ENCODE data around the gene KCNJ15. TPM values are rescaled to one million over a fixed set of nuclear protein-coding genes. Genes with fewer than 3 reads are reported as not detected.
A peak's percentile ranks its signal among the peaks of the same experiment; 100 is the strongest.

KCNJ15 gene
- total RNA-seq, 2 donors from 2014 or later = 0.33 to 1.3 TPM

DNA sequence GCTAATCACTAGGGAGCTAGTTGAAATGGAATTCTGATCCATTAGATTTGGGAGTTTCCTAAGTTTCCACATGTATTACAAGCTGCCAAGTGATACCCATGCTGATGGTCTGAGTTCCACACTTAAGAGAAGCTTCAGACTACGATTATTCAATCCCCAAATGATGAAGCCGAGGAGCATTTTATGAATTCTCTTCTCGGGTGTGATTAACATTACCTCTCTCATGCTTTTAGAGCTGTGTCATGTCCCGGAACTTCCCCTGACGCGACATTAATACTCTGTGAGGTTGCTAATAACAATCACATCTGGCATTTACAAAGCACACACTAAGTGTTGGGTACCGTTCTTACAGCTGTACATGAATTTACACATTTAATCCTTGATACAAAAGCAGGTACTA lies 63.0 kb downstream of the KCNJ15 start:
- DNase-seq (ENCODE audit: low spot score) = no peak
- TF ChIP-seq, protein P1, sequence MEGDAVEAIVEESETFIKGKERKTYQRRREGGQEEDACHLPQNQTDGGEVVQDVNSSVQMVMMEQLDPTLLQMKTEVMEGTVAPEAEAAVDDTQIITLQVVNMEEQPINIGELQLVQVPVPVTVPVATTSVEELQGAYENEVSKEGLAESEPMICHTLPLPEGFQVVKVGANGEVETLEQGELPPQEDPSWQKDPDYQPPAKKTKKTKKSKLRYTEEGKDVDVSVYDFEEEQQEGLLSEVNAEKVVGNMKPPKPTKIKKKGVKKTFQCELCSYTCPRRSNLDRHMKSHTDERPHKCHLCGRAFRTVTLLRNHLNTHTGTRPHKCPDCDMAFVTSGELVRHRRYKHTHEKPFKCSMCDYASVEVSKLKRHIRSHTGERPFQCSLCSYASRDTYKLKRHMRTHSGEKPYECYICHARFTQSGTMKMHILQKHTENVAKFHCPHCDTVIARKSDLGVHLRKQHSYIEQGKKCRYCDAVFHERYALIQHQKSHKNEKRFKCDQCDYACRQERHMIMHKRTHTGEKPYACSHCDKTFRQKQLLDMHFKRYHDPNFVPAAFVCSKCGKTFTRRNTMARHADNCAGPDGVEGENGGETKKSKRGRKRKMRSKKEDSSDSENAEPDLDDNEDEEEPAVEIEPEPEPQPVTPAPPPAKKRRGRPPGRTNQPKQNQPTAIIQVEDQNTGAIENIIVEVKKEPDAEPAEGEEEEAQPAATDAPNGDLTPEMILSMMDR (IDR thresholded peaks at IDR 0.05) = no peak
- Histone ChIP-seq H3K9me3 (no peaks in the 10 kb centered on the region), H3K27ac (no peak overlapping the region), H3K36me3 (no peaks in the 10 kb centered on the region), H3K4me1 (peaks cover 0 to 5% of the 10 kb centered on the region in 2 donors), H3K4me3 (no peak overlapping the region), H3K27me3 (no peaks in the 10 kb centered on the region)

DNA sequence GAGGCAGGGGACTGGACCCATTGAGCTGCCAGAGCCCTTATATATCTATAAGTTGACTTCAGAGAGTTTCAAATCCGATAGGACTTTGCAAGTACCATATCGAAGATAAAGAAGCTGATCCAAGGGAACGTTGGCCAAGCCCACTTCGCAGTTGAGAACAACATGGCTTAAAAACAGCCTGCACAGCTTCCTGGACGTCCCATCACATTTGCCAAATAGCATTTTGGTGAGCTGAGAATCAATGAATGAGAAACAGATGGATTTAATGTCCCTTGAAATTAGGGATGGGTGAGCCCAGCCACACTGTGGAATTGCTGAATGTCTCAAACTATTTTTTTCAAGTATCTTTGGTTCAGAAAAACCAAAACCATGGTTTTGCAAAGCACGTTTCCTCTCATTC lies 64.8 kb downstream of the KCNJ15 start:
- TF ChIP-seq, protein P1 (IDR thresholded peaks at IDR 0.05) = no peak
- no peaks in the 10 kb centered on the region for H3K27me3 ChIP-seq
- H3K9me3 ChIP-seq = no peaks in the 10 kb centered on the region
- no peaks in the 10 kb centered on the region for H3K36me3 ChIP-seq
- H3K27ac ChIP-seq = no peak overlapping the region
- DNase-seq (ENCODE audit: low spot score) = no peak
- H3K4me1 ChIP-seq = peaks cover 0 to 5% of the 10 kb centered on the region in 2 donors
- no peak overlapping the region for H3K4me3 ChIP-seq

DNA sequence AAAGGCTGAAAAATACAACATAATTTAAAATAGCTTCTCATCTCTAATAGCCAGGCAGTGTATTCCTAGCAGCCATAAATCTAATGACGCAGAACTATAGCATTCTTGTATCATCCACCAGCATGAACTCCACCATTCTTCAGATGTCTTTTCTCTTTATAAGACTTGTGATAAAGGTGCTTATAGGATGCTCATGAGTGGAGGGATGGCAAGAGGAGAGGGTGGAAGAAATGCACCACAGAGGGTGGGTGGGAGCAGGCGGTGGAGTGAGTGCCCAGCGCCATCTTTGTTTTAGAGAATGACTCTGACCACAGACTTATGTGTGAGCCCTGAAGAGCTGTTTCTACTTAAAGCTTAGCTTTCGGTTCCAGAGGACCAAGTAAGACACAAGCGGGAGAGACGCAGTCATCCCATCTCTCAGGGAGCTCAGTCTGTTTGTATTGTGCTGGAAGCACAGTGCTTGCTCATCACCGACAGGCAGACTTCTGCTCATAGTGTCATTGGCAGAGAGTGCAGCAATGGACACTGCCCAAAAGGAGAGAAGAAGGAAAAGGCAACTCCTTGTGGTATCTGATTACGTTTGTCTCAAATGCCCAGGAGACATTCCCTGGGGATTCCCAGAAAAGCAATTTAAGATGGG lies 65.6 kb downstream of the KCNJ15 start:
- peaks cover 0 to 10% of the 10 kb centered on the region in 2 donors for H3K4me1 ChIP-seq
- TF ChIP-seq, protein P1 (IDR thresholded peaks at IDR 0.05) = no peak
- H3K36me3 ChIP-seq = no peaks in the 10 kb centered on the region

DNA sequence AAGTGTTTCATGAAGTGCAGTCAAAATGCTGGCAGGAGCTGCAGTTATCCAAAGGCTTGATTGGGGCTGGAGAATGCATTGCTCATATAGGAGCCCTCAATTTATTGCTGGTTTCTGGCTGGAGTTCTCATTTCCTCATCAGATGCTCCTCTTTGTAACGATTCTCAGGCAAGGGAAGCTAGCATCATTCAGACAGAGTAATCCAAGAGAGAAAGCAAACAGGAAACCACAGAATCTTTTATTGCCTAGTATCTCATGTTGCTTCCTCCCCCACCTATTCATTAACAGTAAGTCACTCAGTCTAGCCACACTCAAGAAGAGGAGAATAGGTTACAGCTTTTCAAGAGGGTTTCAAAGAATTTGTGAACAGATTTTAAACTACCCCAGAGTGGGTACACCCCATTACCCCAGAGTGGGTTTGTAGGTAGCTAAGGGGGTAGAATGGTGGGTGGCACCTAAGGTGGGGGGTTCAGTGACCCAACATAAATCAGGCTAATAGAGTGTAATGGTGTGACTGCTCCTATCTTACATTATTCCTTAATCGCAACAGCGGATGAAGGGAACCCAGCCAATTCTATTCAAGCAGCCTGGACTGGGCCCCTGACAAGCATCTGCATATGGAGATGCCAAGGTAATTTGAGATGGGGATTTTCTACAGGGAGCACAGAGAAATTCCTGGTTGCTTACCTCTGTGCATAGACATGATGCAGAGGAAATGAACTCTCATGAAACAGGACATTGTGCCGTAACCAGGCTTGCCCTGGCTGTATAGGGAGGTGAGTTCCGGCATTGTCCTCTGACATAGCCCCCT lies 67.1 kb downstream of the KCNJ15 start:
- no peaks in the 10 kb centered on the region for H3K27me3 ChIP-seq

More for the DNA sequence above, 65.6 kb downstream of the KCNJ15 start:
- H3K9me3 ChIP-seq = no peaks in the 10 kb centered on the region
- no peak overlapping the region for H3K27ac ChIP-seq
- no peaks in the 10 kb centered on the region for H3K27me3 ChIP-seq
- DNase-seq (ENCODE audit: low spot score) = no peak
- no peak overlapping the region for H3K4me3 ChIP-seq

DNA sequence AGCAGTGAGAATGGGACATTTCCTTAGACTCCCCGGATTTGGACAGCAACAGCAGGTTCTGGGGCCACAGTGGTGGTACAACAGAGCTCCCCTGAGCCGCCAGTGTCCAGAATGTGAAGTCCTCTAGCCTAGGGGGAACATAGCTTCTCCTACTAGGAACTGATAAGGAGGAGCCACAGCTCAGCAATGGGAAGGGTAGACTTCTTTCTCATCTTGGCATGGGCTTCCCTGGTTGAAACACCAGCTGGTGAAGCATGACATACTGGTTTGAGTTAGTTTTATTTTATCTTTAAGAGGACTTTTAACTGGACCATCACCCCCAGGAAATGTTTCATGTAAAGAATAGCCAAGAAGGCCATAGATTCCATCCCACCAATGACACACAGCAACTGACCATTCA lies 68.4 kb downstream of the KCNJ15 start:
- no peaks in the 10 kb centered on the region for H3K9me3 ChIP-seq
- no peaks in the 10 kb centered on the region for H3K36me3 ChIP-seq
- no peak overlapping the region for H3K4me3 ChIP-seq
- TF ChIP-seq, protein P1 (IDR thresholded peaks at IDR 0.05) = no peak
- H3K4me1 ChIP-seq = peaks cover 0 to 10% of the 10 kb centered on the region in 2 donors
- DNase-seq (ENCODE audit: low spot score) = peak; percentile 32
- H3K27me3 ChIP-seq = no peaks in the 10 kb centered on the region
- H3K27ac ChIP-seq = no peak overlapping the region

More for the DNA sequence above, 67.1 kb downstream of the KCNJ15 start:
- Histone ChIP-seq H3K9me3 (no peaks in the 10 kb centered on the region), H3K27ac (no peak overlapping the region), H3K4me1 (peaks cover 0 to 10% of the 10 kb centered on the region in 2 donors), H3K36me3 (no peaks in the 10 kb centered on the region), H3K4me3 (no peak overlapping the region)
- DNase-seq (ENCODE audit: low spot score) = peak; percentile 40
- TF ChIP-seq, protein P1 (IDR thresholded peaks at IDR 0.05) = no peak

Data from right atrium auricular region (tissue), 2 donors.